ENCODE results near the gene ZNF655. TPM values are rescaled to one million over a fixed set of nuclear protein-coding genes. Genes with fewer than 3 reads are reported as not detected.
"Not testable (repeated sequence)": the region's sequence is repeated elsewhere in the genome, so short reads cannot be mapped to it uniquely, and the experiment has no call there.

Gene ZNF655
- total RNA-seq, 1 donor from 2014 or later, result 56.0 TPM

DNA sequence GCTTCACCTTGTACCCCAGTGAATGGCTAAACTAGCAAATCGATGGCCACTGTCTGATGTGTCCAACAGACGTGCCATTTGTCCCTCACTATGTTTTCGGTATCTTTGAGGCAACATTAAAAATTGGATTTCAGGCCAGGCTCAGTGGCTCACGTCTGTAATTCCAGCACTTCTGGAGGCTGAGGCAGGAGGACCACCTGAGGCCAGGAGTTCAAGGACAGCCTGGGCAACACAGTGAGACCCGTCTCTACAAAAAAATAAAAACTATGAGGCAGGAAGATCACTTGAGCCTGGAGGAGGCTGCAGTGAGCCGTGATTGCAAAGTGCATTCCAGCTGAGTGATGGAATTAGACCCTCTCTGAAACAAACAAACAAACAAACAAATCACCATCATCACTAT, 14.5 kb upstream of the ZNF655 start:
- Mint-ChIP-seq H3K9me3 (peaks cover 16% of the 10 kb centered on the region), H3K4me3 (no peak overlapping the region), H3K27ac (ENCODE audit: unreplicated experiment) (no peak overlapping the region), H3K36me3 (ENCODE audit: low read depth) (peaks cover 60% of the 10 kb centered on the region), H3K4me1 (no peaks in the 10 kb centered on the region), H3K27me3 (ENCODE audit: low read depth) (no peaks in the 10 kb centered on the region)
- TF ChIP-seq, protein P1, sequence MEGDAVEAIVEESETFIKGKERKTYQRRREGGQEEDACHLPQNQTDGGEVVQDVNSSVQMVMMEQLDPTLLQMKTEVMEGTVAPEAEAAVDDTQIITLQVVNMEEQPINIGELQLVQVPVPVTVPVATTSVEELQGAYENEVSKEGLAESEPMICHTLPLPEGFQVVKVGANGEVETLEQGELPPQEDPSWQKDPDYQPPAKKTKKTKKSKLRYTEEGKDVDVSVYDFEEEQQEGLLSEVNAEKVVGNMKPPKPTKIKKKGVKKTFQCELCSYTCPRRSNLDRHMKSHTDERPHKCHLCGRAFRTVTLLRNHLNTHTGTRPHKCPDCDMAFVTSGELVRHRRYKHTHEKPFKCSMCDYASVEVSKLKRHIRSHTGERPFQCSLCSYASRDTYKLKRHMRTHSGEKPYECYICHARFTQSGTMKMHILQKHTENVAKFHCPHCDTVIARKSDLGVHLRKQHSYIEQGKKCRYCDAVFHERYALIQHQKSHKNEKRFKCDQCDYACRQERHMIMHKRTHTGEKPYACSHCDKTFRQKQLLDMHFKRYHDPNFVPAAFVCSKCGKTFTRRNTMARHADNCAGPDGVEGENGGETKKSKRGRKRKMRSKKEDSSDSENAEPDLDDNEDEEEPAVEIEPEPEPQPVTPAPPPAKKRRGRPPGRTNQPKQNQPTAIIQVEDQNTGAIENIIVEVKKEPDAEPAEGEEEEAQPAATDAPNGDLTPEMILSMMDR (conservative IDR thresholded peaks at IDR 0.05), result no peak
- DNase-seq (ENCODE audit: low read depth, low spot score), result no peak

DNA sequence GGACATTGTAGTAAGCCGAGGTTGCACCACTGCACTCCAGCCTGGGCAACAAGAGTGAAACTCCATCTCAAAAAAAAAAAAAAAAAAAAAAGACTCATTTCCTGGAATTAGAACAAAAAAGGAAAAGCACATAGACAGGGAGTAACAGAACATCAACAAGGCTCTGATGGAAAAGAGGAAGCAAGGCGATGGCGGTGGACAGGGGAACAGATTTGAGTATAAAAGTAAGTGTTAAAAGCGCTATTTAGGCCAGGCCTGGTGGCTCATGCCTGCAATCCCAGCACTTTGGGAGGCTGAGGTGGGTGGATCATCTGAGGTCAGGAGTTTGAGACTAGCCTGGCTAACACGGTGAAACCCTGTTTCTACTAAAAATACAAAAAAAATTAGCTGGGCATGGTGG, 13.1 kb upstream of the ZNF655 start:
- not testable (repeated sequence) for DNase-seq (ENCODE audit: low read depth, low spot score); H3K4me3 Mint-ChIP-seq; H3K27me3 Mint-ChIP-seq (ENCODE audit: low read depth); H3K4me1 Mint-ChIP-seq; H3K27ac Mint-ChIP-seq (ENCODE audit: unreplicated experiment)
- H3K9me3 Mint-ChIP-seq, result peaks cover 16% of the 10 kb centered on the region
- H3K36me3 Mint-ChIP-seq (ENCODE audit: low read depth), result peaks cover 61% of the 10 kb centered on the region

DNA sequence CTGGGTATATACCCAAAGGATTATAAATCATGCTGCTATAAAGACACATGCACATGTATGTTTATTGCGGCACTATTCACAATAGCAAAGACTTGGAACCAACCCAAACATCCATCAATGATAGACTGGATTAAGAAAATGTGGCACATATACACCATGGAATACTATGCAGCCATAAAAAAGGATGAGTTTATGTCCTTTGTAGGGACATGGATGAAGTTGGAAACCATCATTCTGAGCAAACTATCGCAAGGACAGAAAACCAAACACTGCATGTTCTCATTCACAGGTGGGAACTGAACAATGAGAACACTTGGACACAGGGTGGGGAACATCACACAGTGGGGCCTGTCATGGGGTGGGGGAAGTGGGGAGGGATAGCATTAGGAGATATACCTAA, 8.9 kb upstream of the ZNF655 start:
- not testable (repeated sequence) for H3K27me3 Mint-ChIP-seq (ENCODE audit: low read depth); DNase-seq (ENCODE audit: low read depth, low spot score); H3K9me3 Mint-ChIP-seq; H3K27ac Mint-ChIP-seq (ENCODE audit: unreplicated experiment)
- Mint-ChIP-seq H3K4me3 (peak overlapping the region; percentile 71), H3K4me1 (peaks cover 22% of the 10 kb centered on the region), H3K36me3 (ENCODE audit: low read depth) (peaks cover 36% of the 10 kb centered on the region)

DNA sequence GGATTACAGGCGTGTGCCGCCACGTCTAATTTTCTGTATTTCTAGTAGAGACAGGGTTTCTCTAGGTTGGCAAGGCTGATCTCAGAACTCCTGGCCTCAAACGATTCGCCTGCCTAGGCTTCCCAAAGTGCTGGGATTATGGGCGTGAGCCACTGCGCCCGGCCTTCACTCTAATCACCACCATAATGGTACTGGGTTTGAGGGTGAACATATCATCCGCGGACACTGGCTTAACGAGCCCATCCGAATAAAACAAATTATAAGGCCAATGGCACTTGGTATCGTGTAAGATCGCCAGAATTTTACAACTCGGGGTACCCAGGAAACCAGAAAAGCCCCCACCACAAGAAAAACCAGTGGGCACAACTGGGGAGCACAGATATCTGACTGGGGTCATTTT, 7.1 kb upstream of the ZNF655 start:
- Mint-ChIP-seq H3K27ac (ENCODE audit: unreplicated experiment) (peak overlapping the region; percentile 93), H3K27me3 (ENCODE audit: low read depth) (no peaks in the 10 kb centered on the region), H3K9me3 (peaks cover 4% of the 10 kb centered on the region), H3K36me3 (ENCODE audit: low read depth) (peaks cover 33% of the 10 kb centered on the region), H3K4me3 (peak overlapping the region; percentile 93), H3K4me1 (peaks cover 22% of the 10 kb centered on the region)
- DNase-seq (ENCODE audit: low read depth, low spot score), result no peak
- TF ChIP-seq, protein P1 (conservative IDR thresholded peaks at IDR 0.05), result no peak

DNA sequence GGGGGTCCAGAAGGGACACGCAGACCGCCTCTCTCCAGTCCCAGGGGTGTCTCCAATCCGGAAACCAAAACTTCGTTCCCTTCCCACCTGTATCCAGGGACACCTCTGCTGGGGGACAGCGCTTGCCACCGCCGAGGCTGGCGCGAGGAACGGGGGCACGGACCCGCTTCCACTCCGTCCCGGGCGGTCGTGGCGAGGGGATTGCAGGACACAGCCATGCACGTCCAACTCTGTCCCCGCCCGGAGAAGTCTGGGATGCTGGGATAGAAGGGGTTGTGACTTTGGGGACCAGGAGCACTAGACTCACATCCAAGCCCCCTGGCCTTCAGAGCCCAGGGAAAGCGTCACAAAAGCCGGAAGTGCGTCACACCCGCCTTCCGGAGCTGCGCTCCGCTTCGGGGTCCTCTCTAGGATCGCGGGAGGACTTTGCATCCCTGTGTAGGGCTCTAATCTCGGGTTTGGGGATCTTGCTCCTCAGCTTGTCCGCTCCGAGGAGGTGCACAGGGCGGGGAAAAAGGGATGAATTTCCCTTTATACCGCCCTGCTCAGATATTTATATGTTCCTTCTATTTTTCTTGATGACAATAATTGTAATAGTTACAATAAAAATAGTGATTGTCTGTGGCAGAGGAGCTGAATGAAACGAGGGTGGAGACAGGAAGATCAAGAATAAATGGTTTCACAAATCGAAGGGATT, 6.5 kb upstream of the ZNF655 start, which contains the start of gene FAM200A:
Gene FAM200A (minus strand): TSS at position 348 of the 697 bp plus-strand sequence. CDS start 3,707 bp downstream, outside the sequence.
- H3K27me3 Mint-ChIP-seq (ENCODE audit: low read depth), result no peaks in the 10 kb centered on the region
- TF ChIP-seq, protein P1 (conservative IDR thresholded peaks at IDR 0.05), result no peak
- DNase-seq (ENCODE audit: low read depth, low spot score), result peak; percentile 72
- H3K4me1 Mint-ChIP-seq, result peaks cover 22% of the 10 kb centered on the region
- peak within 1 kb of the TSS; percentile 93 for H3K27ac Mint-ChIP-seq (ENCODE audit: unreplicated experiment)
- peaks cover 3% of the 10 kb centered on the region for H3K9me3 Mint-ChIP-seq
- peak within 1 kb of the TSS; percentile 93 for H3K4me3 Mint-ChIP-seq
- H3K36me3 Mint-ChIP-seq (ENCODE audit: low read depth), result peaks cover 28% of the 10 kb centered on the region

DNA sequence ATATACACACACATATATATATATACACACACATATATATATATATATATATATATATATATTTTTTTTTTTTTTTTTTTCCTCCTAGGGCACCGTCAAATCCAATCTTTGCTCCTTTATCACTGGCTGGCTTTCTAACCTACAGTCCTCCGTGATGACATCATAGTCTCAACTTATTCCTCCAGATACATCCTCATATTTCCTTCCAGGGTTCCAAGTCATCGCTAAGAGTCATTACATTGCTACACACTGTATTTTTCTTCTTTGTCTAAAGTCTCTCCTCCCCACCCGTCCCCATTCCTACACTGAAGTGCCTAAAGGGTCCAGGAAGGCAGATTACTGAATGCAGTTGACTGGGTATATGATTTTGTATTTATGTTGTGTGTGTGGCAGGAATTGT, 5.4 kb upstream of the ZNF655 start:
- no peak overlapping the region for H3K27ac Mint-ChIP-seq (ENCODE audit: unreplicated experiment)
- peak overlapping the region; percentile 93 for H3K4me3 Mint-ChIP-seq
- H3K36me3 Mint-ChIP-seq (ENCODE audit: low read depth), result peaks cover 25% of the 10 kb centered on the region
- H3K9me3 Mint-ChIP-seq, result no peaks in the 10 kb centered on the region
- H3K27me3 Mint-ChIP-seq (ENCODE audit: low read depth), result no peaks in the 10 kb centered on the region
- H3K4me1 Mint-ChIP-seq, result peaks cover 32% of the 10 kb centered on the region
- TF ChIP-seq, protein P1 (conservative IDR thresholded peaks at IDR 0.05), result no peak
- DNase-seq (ENCODE audit: low read depth, low spot score), result no peak

Measured in neural crest cell (in vitro differentiated cells).